Pancreas (tissue), 10 donors: ENCODE measurements around the gene C1QL1. TPM values are rescaled to one million over a fixed set of nuclear protein-coding genes. Genes with fewer than 3 reads are reported as not detected.

Experiments
- ATAC-seq, 4 donors: fragments of 200-7000 bp; cut with Tn5 transposase; one replicate each; pipeline versions ENCODE4 v1.8.0 to v1.9.1; 2020; ENCODE audit warnings: mild to moderate bottlenecking in 4 of 4, moderate library complexity in 4 of 4
- DNase-seq, 6 donors: peaks; one replicate each; pipeline ENCODE4 v3.0.0-alpha.2; 2020
- FAIRE-seq: peaks from 2 replicates; lab custom pipeline; 2012; peaks lifted over from hg19 to GRCh38; lab: Jason Lieb, UNC
- H3K27ac ChIP-seq, 4 donors: fragments of 200-600 bp; sonication (generic); 1 replicate in 3 of 4; 2 replicates in 1 of 4; pipeline versions ENCODE4 v1.5.0 to v1.8.0; 2020
- H3K27me3 ChIP-seq, 4 donors: fragments of 200-600 bp; one replicate each; pipeline ENCODE4 v1.8.0; 2021
- H3K36me3 ChIP-seq, 3 donors: fragments of 200-600 bp; sonication (generic) in 1 of 3; one replicate each; pipeline versions ENCODE4 v1.5.0 to v1.8.0; 2020 to 2021
- H3K4me1 ChIP-seq, 3 donors: fragments of 200-600 bp; one replicate each; pipeline ENCODE4 v1.8.0; 2021
- H3K4me3 ChIP-seq, 4 donors: fragments of 200-600 bp; sonication (generic) in 2 of 4; one replicate each; pipeline versions ENCODE4 v1.5.0 to v1.8.0; 2020 to 2021
- H3K9me3 ChIP-seq, 4 donors: fragments of 200-600 bp; one replicate each; pipeline ENCODE4 v1.8.0; 2021
- CTCF ChIP-seq, 4 donors: fragments of 200-600 bp; sonication (generic) in 3 of 4; IDR thresholded peaks; one replicate each; pipeline versions ENCODE4 v1.5.0 to v1.8.0; 2021; ENCODE audit warnings: antibody characterized with exemption in 4 of 4
- WGBS, 2 donors: extraction: QIAGEN DNeasy Blood & Tissue Kit; methylation state at CpG; one replicate each; pipeline ENCODE4 v1.1.7; 2013; 5-methylcytosine and 5-hydroxymethylcytosine counted together
- intact Hi-C, 3 donors: fragments of 100-400 bp; cut with DNase I; formaldehyde crosslinking; loops; one replicate each; pipeline versions ENCODE4 v1.11.1 to v1.14.2; 2022
- polyA plus RNA-seq, 2 donors: library from polyadenylated mRNA; stranded (reverse); fragments of 200-250 nt; gene quantifications; one replicate each; pipeline ENCODE4 v1.2.3, GENCODE V29; 2013
- total RNA-seq, 6 donors: library from RNA; stranded (reverse); fragmentation: NEBNext Ultra II Directional in 4 of 6; extraction: Animal tissue kit (Norgen Biotek cat#: 25700) in 4 of 6; gene quantifications; one replicate each; pipeline versions ENCODE4 v1.2.1 to v1.2.4, GENCODE V29; 2021 to 2023
- donor health status: healthy with polysubstance abuse.
- donor health status: DM: no; HTN: no; CAD: no; lungs with moderate emphysema.
- donor health status: DM: no; HTN: no; CAD: no.
- donor health status: control.
- donor health status: control.
- donor health status: Bipolar disorder and iron deficiency.
- donor health status: DM: yes; HTN: yes; CAD: no.
- donor health status: DM: no; HTN: no; CAD: no.
- donor health status: DM: no; HTN: no; CAD: no.
- donor health status: DM: yes; HTN: yes; CAD: no.

Gene C1QL1
- total RNA-seq (1 to 10 TPM in 5 of 6 donors, under 1 TPM in 1; 0.92 to 4.3 (median 2.7) TPM), polyA plus RNA-seq (10 to 100 TPM; 17.0 to 29.3 TPM)

GRCh38 chr17:44968225-44969143, at the start of gene C1QL1:
TSS of gene C1QL1 (minus strand) at chr17:44968303. CDS start at chr17:44968048, 255 bp downstream.
- intact Hi-C loops, result no loop called here
- no peak for FAIRE-seq
- peak within 1 kb of the TSS in 2 of 4 donors; percentile 31 to 42 for H3K4me3 ChIP-seq
- no peak within 1 kb of the TSS for H3K27ac ChIP-seq
- 7 to 12% methylated on average over 52 to 81 of the region's 81 CpGs for WGBS, 2 donors
- H3K36me3 ChIP-seq, result no peaks in the 10 kb centered on the region
- TF ChIP-seq CTCF (IDR thresholded peaks at IDR 0.05), result no peak
- ATAC-seq, result peak; percentile 99 to 100 (median 99)
- DNase-seq, result peak; percentile 89 to 97 (median 92)
- H3K27me3 ChIP-seq, result peaks cover 0 to 19% (median 1%) of the 10 kb centered on the region in 4 donors
- H3K9me3 ChIP-seq, result no peaks in the 10 kb centered on the region
- H3K4me1 ChIP-seq, result peaks cover 0 to 3% (median 2%) of the 10 kb centered on the region in 3 donors

- H3K4me3 ChIP-seq, result no peak overlapping the region
- 26 to 34% methylated on average over 5 of the region's 5 CpGs for WGBS, 2 donors
- peak in 1 of 4 donors; percentile 20 for ATAC-seq
- H3K36me3 ChIP-seq, result no peaks in the 10 kb centered on the region
- no peak for TF ChIP-seq CTCF (IDR thresholded peaks at IDR 0.05)
- intact Hi-C loops, result no loop called here
- no peak for FAIRE-seq
- H3K9me3 ChIP-seq, result no peaks in the 10 kb centered on the region
- H3K4me1 ChIP-seq, result peaks cover 24 to 38% (median 26%) of the 10 kb centered on the region in 3 donors
- no peaks in the 10 kb centered on the region for H3K27me3 ChIP-seq
- no peak overlapping the region for H3K27ac ChIP-seq
- DNase-seq, result no peak
Measured at GRCh38 chr17:45016823-45017222, 48.7 kb upstream of the C1QL1 start.

GRCh38 chr17:45016237-45016636, 48.1 kb upstream of the C1QL1 start:
- Histone ChIP-seq H3K4me1 (peaks cover 20 to 33% (median 21%) of the 10 kb centered on the region in 3 donors), H3K27ac (peak overlapping the region in 1 of 4 donors; percentile 11), H3K9me3 (no peaks in the 10 kb centered on the region), H3K36me3 (no peaks in the 10 kb centered on the region), H3K27me3 (no peaks in the 10 kb centered on the region), H3K4me3 (no peak overlapping the region)
- no peak for DNase-seq
- ATAC-seq, result peak in 3 of 4 donors; percentile 18 to 52 (median 43)
- 11 to 16% methylated on average over 7 of the region's 7 CpGs for WGBS, 2 donors
- intact Hi-C loops, result no loop called here
- TF ChIP-seq CTCF (IDR thresholded peaks at IDR 0.05), result no peak
- FAIRE-seq, result no peak

GRCh38 chr17:45013021-45013997, 45.2 kb upstream of the C1QL1 start:
- whole genome bisulfite sequencing, 2 donors, result 79 to 81% methylated on average over 17 of the region's 17 CpGs
- no peak for TF ChIP-seq CTCF (IDR thresholded peaks at IDR 0.05)
- ATAC-seq, result peak in 3 of 4 donors; percentile 11 to 73 (median 62)
- FAIRE-seq, result no peak
- Histone ChIP-seq H3K9me3 (no peaks in the 10 kb centered on the region), H3K4me3 (no peak overlapping the region), H3K27me3 (no peaks in the 10 kb centered on the region), H3K36me3 (no peaks in the 10 kb centered on the region), H3K4me1 (peaks cover 7 to 16% (median 8%) of the 10 kb centered on the region in 3 donors), H3K27ac (no peak overlapping the region)
- DNase-seq, result no peak
- intact Hi-C loops, result no loop called here
